GM12878 (cell line): ENCODE data around the gene SLC35A4. TPM values are rescaled to one million over a fixed set of nuclear protein-coding genes. Genes with fewer than 3 reads are reported as not detected.

Experiments
- ATAC-seq: fragments of 200-7000 bp; cut with Tn5 transposase; 3 replicates; pipeline ENCODE4 v1.9.1; 2020; ENCODE audit warnings: mild to moderate bottlenecking, moderate library complexity
- BruUV-seq: library from RNA; stranded (reverse); fragments of 400-500 nt; replicated peaks from 2 replicates; lab custom pipeline; 2021; lab: Mats Ljungman, UMichigan
- CTCF ChIA-PET: fragments of 300-600 bp; sonication (Branson Sonifier 250); formaldehyde crosslinking; extraction: SDS; loops from one replicate; lab custom pipeline; 2021; ENCODE audit warnings: inconsistent platforms; lab: Yijun Ruan, JAX
- POLR2A ChIA-PET: fragments of 350-600 bp; formaldehyde crosslinking; extraction: SDS; loops from one replicate; lab custom pipeline; 2021; ENCODE audit warnings: inconsistent platforms; lab: Charles Lee
- RAD21 ChIA-PET: fragments of 300-600 bp; sonication (Branson Sonifier 250); formaldehyde crosslinking; loops from one replicate; lab custom pipeline; 2023; ENCODE audit warnings: antibody characterized with exemption; ENCODE audit not compliant: unreplicated experiment; lab: Charles Lee
- SMC1A ChIA-PET: fragments of 300-600 bp; sonication (Branson Sonifier 250); formaldehyde crosslinking; loops from one replicate; lab custom pipeline; 2023; ENCODE audit not compliant: unreplicated experiment, uncharacterized antibody; lab: Charles Lee
- DNase-seq: peaks from one replicate; pipeline ENCODE4 v3.0.0-alpha.2; 2011; ENCODE audit warnings: low read depth, low spot score
- FAIRE-seq: peaks from 3 replicates; lab custom pipeline; 2011; peaks lifted over from hg19 to GRCh38; lab: Jason Lieb, UNC
- H2AFZ ChIP-seq: 2 replicates; pipeline ENCODE4 v1.6.0; 2011; ENCODE audit warnings: low read depth, low read length, control low read depth; ENCODE audit not compliant: control insufficient read depth
- H3K27ac ChIP-seq: 2 replicates; pipeline ENCODE4 v1.5.1; 2011; ENCODE audit warnings: control low read depth; ENCODE audit not compliant: control insufficient read depth, insufficient read depth
- H3K27me3 ChIP-seq, 2 experiments: replicated peaks in 1 of 2; 2 replicates each; pipeline versions ENCODE4 v1.6.0 to v1.6.1; 2011; ENCODE audit warnings: low read length in 1 of 2; ENCODE audit not compliant: control insufficient read depth in 2 of 2, insufficient read depth in 2 of 2
- H3K36me3 ChIP-seq, 2 experiments: 2 replicates each; pipeline ENCODE4 v1.5.1; 2011; ENCODE audit warnings: low read length in 1 of 2; ENCODE audit not compliant: control insufficient read depth in 2 of 2, insufficient read depth in 2 of 2
- H3K4me1 ChIP-seq: 2 replicates; pipeline ENCODE4 v1.6.1; 2011; ENCODE audit warnings: mild to moderate bottlenecking, low read length, moderate library complexity, mixed read lengths; ENCODE audit not compliant: control insufficient read depth, insufficient read depth
- H3K4me2 ChIP-seq: 2 replicates; pipeline ENCODE4 v1.6.0; 2011; ENCODE audit warnings: control low read depth; ENCODE audit not compliant: control insufficient read depth, insufficient read depth
- H3K4me3 ChIP-seq: fragments of 200-600 bp; sonication (generic); 2 replicates; pipeline ENCODE4 v1.5.1; 2016
- H3K79me2 ChIP-seq: 2 replicates; pipeline ENCODE4 v1.6.0; 2011; ENCODE audit warnings: low read length; ENCODE audit not compliant: control insufficient read depth, insufficient read depth
- H3K9ac ChIP-seq: 2 replicates; pipeline ENCODE4 v1.8.0; 2011; ENCODE audit warnings: low read length, control low read depth, mixed read lengths; ENCODE audit not compliant: control insufficient read depth, insufficient read depth
- H3K9me3 ChIP-seq: replicated peaks from 3 replicates; pipeline ENCODE4 v1.5.1; 2011; ENCODE audit warnings: mild to moderate bottlenecking, low read length; ENCODE audit not compliant: control insufficient read depth, insufficient read depth
- H4K20me1 ChIP-seq: 2 replicates; pipeline ENCODE4 v1.6.0; 2011; ENCODE audit not compliant: control insufficient read depth, insufficient read depth
- YBX1 ChIP-seq: fragments of 450-650 bp; IDR thresholded peaks from 2 replicates; pipeline ENCODE4 v1.6.1; 2016; ENCODE audit warnings: antibody characterized with exemption
- ZBTB33 ChIP-seq: fragments of 450-650 bp; IDR thresholded peaks from 2 replicates; pipeline ENCODE4 v1.6.1; 2017; ENCODE audit warnings: mild to moderate bottlenecking
- WGBS: methylation state at CpG from one replicate; pipeline ENCODE4 v1.1.6; 2016; ENCODE audit warnings: low lambda C conversion rate; ENCODE audit not compliant: insufficient replicate concordance, insufficient coverage; ENCODE audit errors: missing lambda C conversion rate; 5-methylcytosine and 5-hydroxymethylcytosine counted together
- in situ Hi-C: fragments of 300-500 bp; cut with MboI; formaldehyde crosslinking; loops from 9 replicates; pipeline ENCODE4 v1.14.3; 2018; ENCODE audit warnings: mixed read lengths
- intact Hi-C: fragments of 100-400 bp; cut with micrococcal nuclease; formaldehyde crosslinking; loops from one replicate; pipeline ENCODE4 v1.14.2; 2022; ENCODE audit not compliant: unreplicated experiment
- polyA plus RNA-seq, 11 experiments: library from polyadenylated mRNA; depleted of rRNA in 4 of 11; unstranded in 6 of 11; stranded (reverse) in 5 of 11; fragments of >200 nt; fragmentation: Nextera tagmentation in 4 of 11; fragmentation: Illumina TruSeq in 1 of 11; extraction: Ambion mirVana in 4 of 11; extraction: Trizol in 1 of 11; gene quantifications; 1 replicate in 1 of 11; 2 replicates in 10 of 11; pipeline versions ENCODE4 v1.2.1 to v1.2.3, GENCODE V29; 2011 to 2016; ENCODE audit warnings: inconsistent platforms in 2 of 11, missing spikeins in 2 of 11, low read depth in 1 of 11
- total RNA-seq, 4 experiments: library from RNA; depleted of rRNA in 3 of 4; stranded (reverse); fragments of >200 nt in 3 of 4; fragmentation: Illumina TruSeq in 1 of 4; extraction: Trizol in 1 of 4; gene quantifications; 2 replicates each; pipeline versions ENCODE4 v1.2.1 to v1.2.3, GENCODE V29; 2013 to 2021

Gene SLC35A4
- total and polyA plus RNA-seq, 10 of the 15 experiments (the other 5 are each of a cell fraction or from before 2014, with no cell fraction given), result 23.8 to 167 (median 114) TPM

GRCh38 chr5:140563596-140563995, 1.0 kb upstream of the SLC35A4 start:
- no peak for DNase-seq
- H3K4me3 ChIP-seq, result peak overlapping the region; percentile 89
- H3K36me3 ChIP-seq, result peaks cover 0 to 8% of the 10 kb centered on the region in 2 experiments; a peak in 3 of 4 replicates
- no peaks in the 10 kb centered on the region for H3K9me3 ChIP-seq
- SMC1A ChIA-PET, result interaction anchor here (0.7 kb wide), 1 partner anchor 16 kb away, joined by 3 read pairs; the partner anchor contains the start of gene EIF4EBP3
- WGBS, result 64% methylated on average over 8 of the region's 8 CpGs
- in situ Hi-C loops, result no loop called here
- H3K4me2 ChIP-seq, result peak overlapping the region; percentile 81
- intact Hi-C loops, result no loop called here
- BruUV-seq, result TSS peak; percentile 80
- H3K27ac ChIP-seq, result peak overlapping the region; percentile 92
- peak overlapping the region; percentile 92 for H3K9ac ChIP-seq
- ATAC-seq, result no peak
- no peaks in the 10 kb centered on the region for H3K27me3 ChIP-seq
- RAD21 ChIA-PET, result interaction anchor here (0.6 to 1.8 kb wide), 5 partner anchors 9 to 1016 kb away, joined by 3 to 5 read pairs (median 3); partner anchors contain the start of gene EIF4EBP3
- CTCF ChIA-PET, result interaction anchor here (1.3 to 1.5 kb wide), 2 partner anchors 11 to 83 kb away, joined by 3 to 5 read pairs; partner anchors contain the start of gene NDUFA2
- TF ChIP-seq ZBTB33 (peak; percentile 87; the same call in 1 of the 2 replicates), YBX1 (no peak)
- H3K4me1 ChIP-seq, result peaks cover 34% of the 10 kb centered on the region
- H2AFZ ChIP-seq, result peak overlapping the region; percentile 88
- peaks cover 45% of the 10 kb centered on the region for H3K79me2 ChIP-seq
- peak; percentile 18 for FAIRE-seq
- POLR2A ChIA-PET, result interaction anchor here (1.0 to 2.9 kb wide), 5 partner anchors 11 to 127 kb away, joined by 3 to 19 read pairs (median 4); partner anchors contain the start of genes EIF4EBP3 and HARS1
- H4K20me1 ChIP-seq, result no peaks in the 10 kb centered on the region
